OCI-LY3 (cell line): ENCODE results near the gene STX4.

ENCODE experiments used
- EZH2phosphoT487 ChIP-seq: fragments of 200-600 bp; shearing (Covaris generic); IDR thresholded peaks from 2 replicates; pipeline ENCODE4 v1.6.1; 2018; ENCODE audit warnings: antibody characterized with exemption, mixed run types, low read depth
- TF ChIP-seq, protein P1 (sequence below): fragments of 200-600, 300-600 bp; sonication (generic); IDR thresholded peaks from 2 replicates; pipeline ENCODE4 v1.5.1; 2014; ENCODE audit warnings: antibody characterized with exemption, low read length, low read depth

DNA sequence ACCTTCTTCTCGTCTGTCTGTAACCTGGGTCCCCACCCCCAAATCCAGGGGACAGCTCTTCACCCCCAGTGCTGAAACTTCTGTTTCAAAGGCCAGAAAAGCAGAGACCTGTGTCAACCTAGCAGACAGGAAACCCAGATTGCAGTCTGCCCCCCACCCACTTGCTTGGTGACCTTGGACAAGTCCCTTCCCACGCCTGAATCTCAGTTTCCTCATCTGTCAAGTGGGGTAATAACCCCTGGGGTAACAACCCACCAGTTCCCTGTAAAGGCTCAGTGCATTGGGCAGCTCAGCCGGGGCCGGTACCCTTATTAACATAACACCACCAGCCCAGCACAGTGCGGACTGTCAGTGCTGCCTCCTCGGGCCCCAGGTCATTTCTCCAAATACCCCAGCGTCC lies 24.2 kb upstream of the STX4 start:
- TF ChIP-seq, protein P1, sequence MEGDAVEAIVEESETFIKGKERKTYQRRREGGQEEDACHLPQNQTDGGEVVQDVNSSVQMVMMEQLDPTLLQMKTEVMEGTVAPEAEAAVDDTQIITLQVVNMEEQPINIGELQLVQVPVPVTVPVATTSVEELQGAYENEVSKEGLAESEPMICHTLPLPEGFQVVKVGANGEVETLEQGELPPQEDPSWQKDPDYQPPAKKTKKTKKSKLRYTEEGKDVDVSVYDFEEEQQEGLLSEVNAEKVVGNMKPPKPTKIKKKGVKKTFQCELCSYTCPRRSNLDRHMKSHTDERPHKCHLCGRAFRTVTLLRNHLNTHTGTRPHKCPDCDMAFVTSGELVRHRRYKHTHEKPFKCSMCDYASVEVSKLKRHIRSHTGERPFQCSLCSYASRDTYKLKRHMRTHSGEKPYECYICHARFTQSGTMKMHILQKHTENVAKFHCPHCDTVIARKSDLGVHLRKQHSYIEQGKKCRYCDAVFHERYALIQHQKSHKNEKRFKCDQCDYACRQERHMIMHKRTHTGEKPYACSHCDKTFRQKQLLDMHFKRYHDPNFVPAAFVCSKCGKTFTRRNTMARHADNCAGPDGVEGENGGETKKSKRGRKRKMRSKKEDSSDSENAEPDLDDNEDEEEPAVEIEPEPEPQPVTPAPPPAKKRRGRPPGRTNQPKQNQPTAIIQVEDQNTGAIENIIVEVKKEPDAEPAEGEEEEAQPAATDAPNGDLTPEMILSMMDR: no peak
- TF ChIP-seq EZH2phosphoT487: no peak
